Fibroblast of lung (primary cell): ENCODE data around the gene RFNG.

Experiments used
- CTCF ChIP-seq, 2 donors: IDR thresholded peaks in 1 of 2; conservative IDR thresholded peaks in 1 of 2; 1 replicate in 1 of 2; 2 replicates in 1 of 2; pipeline ENCODE4 v1.5.1; 2011 to 2012; ENCODE audit warnings: low read length in 2 of 2, control low read depth in 1 of 2, inconsistent platforms in 1 of 2, low read depth in 1 of 2, mild to moderate bottlenecking in 1 of 2
- EZH2 ChIP-seq: IDR thresholded peaks from 2 replicates; pipeline ENCODE4 v1.5.1; 2012; ENCODE audit warnings: low read length, control low read depth, mild to moderate bottlenecking; ENCODE audit errors: missing control alignments

DNA sequence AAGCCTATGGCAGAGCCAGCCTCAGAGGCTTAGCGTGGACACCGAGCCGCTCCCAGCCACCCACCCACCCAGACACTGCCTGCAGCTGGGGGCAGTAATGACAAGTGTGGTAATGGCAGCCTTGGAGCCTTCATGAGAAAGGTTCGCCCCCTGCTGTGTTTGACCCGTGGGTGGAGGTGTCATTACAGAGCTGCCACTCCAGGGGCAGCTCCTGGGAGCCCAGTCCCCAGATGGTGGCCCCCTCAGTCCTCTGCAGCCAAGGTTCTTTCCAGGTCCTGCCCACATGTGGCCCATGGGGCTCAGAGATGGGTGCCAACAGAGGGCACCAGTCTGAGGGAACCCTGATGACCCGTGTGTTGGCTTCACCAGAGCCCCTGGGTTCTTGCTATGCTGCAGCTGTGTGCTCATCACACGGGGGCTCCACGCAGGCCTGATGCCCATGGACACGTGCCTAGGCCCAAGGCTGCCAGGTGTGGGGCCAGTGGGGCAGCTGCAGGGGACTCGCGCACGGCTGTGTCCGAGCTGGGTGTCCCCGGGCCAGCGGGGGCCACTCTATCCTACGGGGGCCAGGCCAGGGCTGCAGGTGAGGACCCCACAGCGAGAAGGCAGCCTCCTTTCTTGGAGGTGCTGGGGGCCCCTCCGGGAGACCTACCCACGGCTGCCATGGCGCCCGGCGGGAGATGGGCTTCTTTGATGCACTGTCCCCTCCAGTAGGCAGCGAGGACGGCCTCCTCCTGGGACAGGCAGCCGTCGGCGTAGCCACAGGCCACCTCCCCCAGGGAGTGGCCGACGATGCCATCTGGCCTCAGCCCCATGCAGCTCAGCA, 38.3 kb upstream of the RFNG start:
- TF ChIP-seq CTCF (conservative IDR thresholded peaks at IDR 0.05 in 1 of 2, IDR thresholded peaks at IDR 0.05 in 1 of 2; ENCODE audit: low read depth in 1 of 2, low read length in 2 of 2), result no peak
- TF ChIP-seq EZH2, result no peak
